GM19025 (cell line): ENCODE results near the gene CWC22.
A peak's percentile ranks its signal among the peaks of the same experiment; 100 is the strongest.
"Not testable (repeated sequence)": the region's sequence is repeated elsewhere in the genome, so short reads cannot be mapped to it uniquely, and the experiment has no call there.

Experiments used
- ATAC-seq: cut with Tn5 transposase; IDR thresholded peaks from one replicate; pipeline ENCODE4 v1.9.1; 2021; ENCODE audit warnings: mild to moderate bottlenecking, low read depth, moderate library complexity; ENCODE audit not compliant: unreplicated experiment

CWC22 gene

GRCh38 chr2:179954026-179954425 lies 53.1 kb downstream of the CWC22 start:
- no peak for ATAC-seq

GRCh38 chr2:179953359-179953758 lies 53.7 kb downstream of the CWC22 start:
- no peak for ATAC-seq

- no peak for ATAC-seq
Measured at GRCh38 chr2:179952658-179953057, 54.4 kb downstream of the CWC22 start.

GRCh38 chr2:179951680-179952079 lies 55.4 kb downstream of the CWC22 start:
- no peak for ATAC-seq

GRCh38 chr2:179950391-179950790 lies 56.7 kb downstream of the CWC22 start:
- no peak for ATAC-seq

- no peak for ATAC-seq
Measured at GRCh38 chr2:179949438-179949837, 57.7 kb downstream of the CWC22 start.

GRCh38 chr2:179948058-179948457 lies 59.0 kb downstream of the CWC22 start:
- no peak for ATAC-seq

GRCh38 chr2:179946810-179947615 lies 60.1 kb downstream of the CWC22 start:
- no peak for ATAC-seq

- no peak for ATAC-seq
Measured at GRCh38 chr2:179946346-179946745, 60.8 kb downstream of the CWC22 start.

GRCh38 chr2:179939259-179939658 lies 67.8 kb downstream of the CWC22 start:
- ATAC-seq, result no peak

GRCh38 chr2:179938026-179938425 lies 69.1 kb downstream of the CWC22 start:
- no peak for ATAC-seq

GRCh38 chr2:179936654-179937053 lies 70.4 kb downstream of the CWC22 start:
- peak; percentile 56 for ATAC-seq

- ATAC-seq, result no peak
Measured at GRCh38 chr2:179936141-179936540, 71.0 kb downstream of the CWC22 start.

- no peak for ATAC-seq
Measured at GRCh38 chr2:179932786-179933185, 74.3 kb downstream of the CWC22 start.

GRCh38 chr2:179931502-179931901 lies 75.6 kb downstream of the CWC22 start:
- ATAC-seq, result no peak

- not testable (repeated sequence) for ATAC-seq
Measured at GRCh38 chr2:179929997-179930396, 77.1 kb downstream of the CWC22 start.

- ATAC-seq, result no peak
Measured at GRCh38 chr2:179927041-179927440, 80.1 kb downstream of the CWC22 start.

GRCh38 chr2:179925713-179926112 lies 81.4 kb downstream of the CWC22 start:
- no peak for ATAC-seq

- no peak for ATAC-seq
Measured at GRCh38 chr2:179917272-179917671, 89.8 kb downstream of the CWC22 start.

GRCh38 chr2:179915395-179915992 lies 91.6 kb downstream of the CWC22 start:
- ATAC-seq, result no peak

GRCh38 chr2:179913809-179914208 lies 93.3 kb downstream of the CWC22 start:
- no peak for ATAC-seq

- no peak for ATAC-seq
Measured at GRCh38 chr2:179911569-179911968, 95.5 kb downstream of the CWC22 start.
